ENCODE data around the gene ARID1A.

Gene ARID1A

DNA sequence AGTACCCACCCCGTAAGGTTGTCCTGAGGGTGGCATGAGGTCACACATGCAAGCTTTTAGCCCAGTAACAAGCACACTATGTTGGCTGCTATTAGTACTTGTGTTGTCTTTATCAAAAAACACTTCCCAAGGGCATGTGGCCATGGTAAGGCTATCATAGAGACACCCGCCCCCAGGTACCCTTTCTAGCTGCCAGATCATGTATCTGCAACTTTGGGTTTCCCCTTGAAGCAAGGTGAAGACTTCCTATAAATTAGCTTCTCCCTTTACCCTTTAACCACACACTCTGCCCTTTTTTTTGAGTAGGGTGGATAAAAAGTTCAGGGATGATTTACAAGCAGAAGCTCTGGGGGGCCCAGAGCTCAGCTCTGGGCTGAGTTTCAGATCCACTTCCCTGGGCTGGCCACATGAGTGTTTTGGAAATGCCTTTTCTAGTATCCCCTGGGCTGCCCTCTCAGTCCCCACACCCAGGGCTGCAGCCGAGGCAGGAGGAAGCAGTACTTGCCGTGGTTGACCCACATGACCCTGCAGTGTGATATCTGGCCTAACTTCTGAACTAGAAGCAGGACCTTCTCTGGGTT is 132.7 kb downstream of the ARID1A start:
- DNase-seq, result no peak

DNA sequence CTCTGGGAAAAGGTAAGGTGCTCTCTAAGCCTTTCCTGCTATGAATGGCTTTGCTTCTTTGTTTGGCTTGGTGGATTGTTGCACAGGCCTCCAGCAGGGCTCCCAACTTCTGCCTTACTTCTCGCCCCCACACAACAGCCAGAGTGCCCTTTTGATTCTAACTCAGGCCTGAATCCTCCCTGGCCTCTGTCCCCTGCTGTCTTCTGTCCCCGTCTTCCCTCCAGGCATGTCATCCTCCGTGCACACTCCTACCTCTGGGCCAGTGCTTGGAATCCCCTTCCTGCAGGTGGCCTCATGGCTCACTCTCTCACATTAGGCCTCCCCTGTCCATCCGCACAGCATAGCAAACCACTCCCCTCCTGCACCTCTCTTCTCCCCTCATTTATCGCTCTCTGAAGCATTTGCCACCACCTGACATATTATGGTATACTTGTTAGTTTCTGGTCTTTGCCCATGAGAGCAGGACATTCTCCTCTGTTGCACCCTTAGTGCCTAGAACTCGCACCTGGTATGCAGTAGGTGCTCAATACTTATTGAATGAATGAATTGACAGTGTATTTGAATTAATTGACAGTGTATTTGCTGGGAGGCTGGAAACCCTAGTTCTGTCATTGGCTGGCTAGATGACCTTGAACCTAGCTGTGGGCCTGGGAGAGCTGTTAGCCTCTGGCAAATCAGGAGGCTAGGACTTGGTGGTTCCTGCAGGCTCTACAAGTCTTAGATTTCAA is 133.5 kb downstream of the ARID1A start:
- no peak for DNase-seq

DNA sequence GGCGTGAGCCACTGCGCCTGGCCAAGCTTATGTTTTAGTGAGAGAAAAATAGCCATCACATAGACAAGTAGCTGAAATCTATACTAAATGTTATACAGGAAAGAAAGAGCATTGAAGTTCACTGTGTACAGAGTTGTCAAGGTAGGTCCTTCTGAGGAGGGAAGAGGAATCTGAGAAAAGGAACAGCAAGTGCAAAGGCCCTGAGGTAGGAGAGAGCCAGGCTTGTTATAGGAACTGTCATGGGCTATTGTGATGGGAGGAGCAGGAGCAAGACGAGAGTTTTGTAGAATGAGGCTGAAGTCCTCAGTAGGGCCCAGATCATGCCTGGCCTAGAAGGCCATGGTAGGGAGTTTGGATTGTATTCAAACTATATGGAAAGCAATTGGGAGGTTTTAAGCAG is 135.2 kb downstream of the ARID1A start:
- DNase-seq, result no peak
